AML-193 (cell line): ENCODE data around the gene TESK2.
"Not testable (repeated sequence)": the region's sequence is repeated elsewhere in the genome, so short reads cannot be mapped to it uniquely, and the experiment has no call there.

ENCODE experiments used
- DNase-seq, 2 experiments: peaks; one replicate each; lab custom pipeline; 2025; lab: John Stamatoyannopoulos, UW

Gene TESK2

GRCh38 chr1:45490626-45491486, at the start of gene TESK2:
Gene TESK2 (minus strand): TSS chr1:45491163. CDS start chr1:45457785, 33,378 bp downstream.
- peak; percentile 98 to 99 for DNase-seq

GRCh38 chr1:45536886-45537285, 45.9 kb upstream of the TESK2 start:
- DNase-seq: no peak

GRCh38 chr1:45535988-45536766, 45.2 kb upstream of the TESK2 start:
- DNase-seq: no peak

GRCh38 chr1:45531873-45532272, 40.9 kb upstream of the TESK2 start:
- DNase-seq: no peak

- DNase-seq: no peak
These were observed 39.7 kb upstream of the TESK2 start for GRCh38 chr1:45530632-45531135.

- DNase-seq: no peak
These were observed 35.2 kb upstream of the TESK2 start for GRCh38 chr1:45526135-45526644.

- DNase-seq: not testable (repeated sequence)
These were observed 33.0 kb upstream of the TESK2 start for GRCh38 chr1:45523975-45524374.

GRCh38 chr1:45523516-45523915, 32.6 kb upstream of the TESK2 start:
- not testable (repeated sequence) for DNase-seq

- no peak for DNase-seq
These were observed 31.6 kb upstream of the TESK2 start for GRCh38 chr1:45522324-45523104.

GRCh38 chr1:45521413-45522323, 30.7 kb upstream of the TESK2 start, which contains the start of gene PRDX1:
Gene PRDX1 (minus strand): TSS chr1:45521884. CDS start chr1:45519043, 2,841 bp downstream.
- peak; percentile 84 to 86 for DNase-seq

GRCh38 chr1:45519774-45520173, 28.8 kb upstream of the TESK2 start:
- not testable (repeated sequence) for DNase-seq

GRCh38 chr1:45518910-45519309, 27.9 kb upstream of the TESK2 start:
- DNase-seq: no peak

- DNase-seq: not testable (repeated sequence)
These were observed 27.4 kb upstream of the TESK2 start for GRCh38 chr1:45518366-45518765.

GRCh38 chr1:45516465-45516864, 25.5 kb upstream of the TESK2 start:
- DNase-seq: no peak

- DNase-seq: no peak
These were observed 25.1 kb upstream of the TESK2 start for GRCh38 chr1:45516036-45516435.

GRCh38 chr1:45513532-45514260, 22.7 kb upstream of the TESK2 start:
- DNase-seq: not testable (repeated sequence)

- peak; percentile 60 to 81 for DNase-seq
These were observed 21.7 kb upstream of the TESK2 start for GRCh38 chr1:45512641-45513054.

- no peak for DNase-seq
These were observed 20.1 kb upstream of the TESK2 start for GRCh38 chr1:45510972-45511527.
